Measurements from ENCODE around the gene CLEC2L.

The CLEC2L gene

DNA sequence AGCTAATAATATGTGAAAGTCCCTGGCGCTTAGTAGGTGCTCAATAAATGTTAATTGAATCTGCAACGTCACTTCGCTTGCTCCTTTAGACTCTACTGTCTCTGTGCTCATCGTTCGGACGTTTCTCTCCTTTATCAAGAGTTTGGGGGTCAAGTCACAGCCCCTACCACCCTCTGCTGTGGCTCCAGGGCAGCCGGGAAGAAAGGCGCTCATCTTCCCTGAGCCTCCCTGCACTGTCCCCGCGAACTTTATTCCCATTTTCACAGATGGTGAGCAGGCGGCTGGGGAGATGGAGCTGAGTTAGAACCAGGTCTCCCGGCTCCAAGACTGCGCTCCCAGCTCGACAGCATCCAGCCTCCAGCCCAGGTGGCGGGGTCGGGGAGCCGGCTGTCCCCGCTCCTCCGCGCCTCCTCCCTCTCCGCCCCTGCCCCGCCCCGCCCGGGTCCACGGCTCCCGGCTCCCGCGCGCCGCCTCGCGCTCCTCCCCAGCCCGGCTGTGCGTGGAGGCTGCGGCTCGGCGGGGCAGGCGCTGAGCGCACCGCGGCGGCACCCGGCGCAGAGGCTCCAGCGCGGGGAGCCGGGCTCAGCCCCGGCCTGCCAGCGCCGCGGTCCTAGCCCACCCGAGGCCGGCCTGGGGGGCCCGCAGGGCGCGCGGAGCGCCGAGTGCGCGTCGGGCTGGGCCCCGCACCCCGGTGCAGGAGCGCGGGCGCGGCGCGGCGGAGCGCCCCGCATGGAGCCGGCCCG is at the start of gene CLEC2L:
TSS of gene CLEC2L (plus strand) at position 487 of the 743 bp plus-strand sequence. CDS start at position 730, 243 bp downstream.
- no peak for DNase-seq (ENCODE audit: low read depth in 2 of 2)

- no peak for DNase-seq (ENCODE audit: low read depth in 2 of 2)
Measured at GRCh38 chr7:139476139-139476538, 47.3 kb upstream of the CLEC2L start.

DNA sequence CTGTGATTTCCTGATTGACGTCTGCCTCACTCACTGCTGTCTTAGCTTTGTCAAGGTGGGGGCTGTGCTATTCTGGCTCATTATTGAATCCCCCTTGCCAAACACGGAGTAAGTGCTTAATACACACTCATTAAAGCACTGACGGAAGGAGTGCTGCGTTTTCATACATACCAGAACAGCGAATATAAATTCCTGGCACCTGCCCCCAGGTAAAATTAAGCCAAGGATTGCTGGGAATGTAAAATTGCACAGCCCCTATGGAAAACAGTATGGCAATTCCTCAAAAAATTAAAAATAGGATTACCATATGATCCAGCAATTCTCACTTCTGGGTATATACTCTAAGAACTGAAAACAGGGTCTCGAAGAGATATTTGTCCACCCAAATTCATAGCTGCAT is 46.6 kb upstream of the CLEC2L start:
- DNase-seq (ENCODE audit: low read depth in 2 of 2), result no peak

GRCh38 chr7:139479620-139480019 is 43.9 kb upstream of the CLEC2L start:
- no peak for DNase-seq (ENCODE audit: low read depth in 2 of 2)

- no peak for DNase-seq (ENCODE audit: low read depth in 2 of 2)
Measured at GRCh38 chr7:139481364-139481763, 42.1 kb upstream of the CLEC2L start.

GRCh38 chr7:139482122-139482521 is 41.4 kb upstream of the CLEC2L start:
- no peak for DNase-seq (ENCODE audit: low read depth in 2 of 2)

DNA sequence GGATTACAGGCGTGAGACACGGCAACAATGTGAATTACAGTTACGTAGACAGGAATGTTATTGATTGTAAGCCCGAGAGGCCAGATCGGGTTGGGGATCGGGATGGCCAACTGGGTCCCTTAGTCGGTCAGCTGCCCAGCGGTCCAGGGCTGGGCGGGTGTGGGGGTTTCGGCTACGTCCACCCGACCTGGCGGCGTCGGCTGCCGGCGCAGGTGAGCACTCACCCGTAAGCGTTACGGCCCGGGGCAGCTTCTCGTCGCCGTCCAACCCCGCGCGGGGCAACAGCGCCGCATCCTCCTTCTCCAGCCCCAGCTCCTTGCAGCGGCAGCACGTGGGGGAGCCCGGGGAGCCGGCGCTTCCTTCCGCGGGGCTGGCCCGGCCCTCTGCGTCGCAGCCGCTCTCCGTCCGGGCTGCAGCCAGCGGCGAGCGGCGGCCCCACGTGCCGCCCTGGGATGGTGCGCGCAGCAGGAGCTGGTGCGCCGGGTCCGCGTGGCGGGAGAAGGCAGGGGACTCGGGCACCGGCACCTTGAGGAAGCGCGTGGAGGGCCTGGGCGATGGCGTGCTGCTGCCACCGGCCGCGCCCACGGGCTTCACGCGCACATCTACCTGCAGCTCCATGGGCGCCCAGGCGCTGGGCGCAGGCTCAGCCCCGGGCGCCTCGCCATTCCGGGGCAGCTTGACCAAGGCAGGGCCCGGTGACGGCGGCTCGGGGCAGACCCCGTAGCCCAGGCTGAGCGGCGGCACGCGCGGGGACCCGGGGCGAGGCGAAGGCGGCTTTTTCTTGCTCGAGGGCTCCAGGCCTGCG is 40.6 kb upstream of the CLEC2L start:
- no peak for DNase-seq (ENCODE audit: low read depth in 2 of 2)

- DNase-seq (ENCODE audit: low read depth in 2 of 2), result no peak
Measured at GRCh38 chr7:139487366-139488080, 36.0 kb upstream of the CLEC2L start.

GRCh38 chr7:139488810-139489209 is 34.7 kb upstream of the CLEC2L start:
- no peak for DNase-seq (ENCODE audit: low read depth in 2 of 2)

- no peak for DNase-seq (ENCODE audit: low read depth in 2 of 2)
Measured at GRCh38 chr7:139490130-139490529, 33.4 kb upstream of the CLEC2L start.

- DNase-seq (ENCODE audit: low read depth in 2 of 2), result no peak
Measured at GRCh38 chr7:139492293-139492692, 31.2 kb upstream of the CLEC2L start.

DNA sequence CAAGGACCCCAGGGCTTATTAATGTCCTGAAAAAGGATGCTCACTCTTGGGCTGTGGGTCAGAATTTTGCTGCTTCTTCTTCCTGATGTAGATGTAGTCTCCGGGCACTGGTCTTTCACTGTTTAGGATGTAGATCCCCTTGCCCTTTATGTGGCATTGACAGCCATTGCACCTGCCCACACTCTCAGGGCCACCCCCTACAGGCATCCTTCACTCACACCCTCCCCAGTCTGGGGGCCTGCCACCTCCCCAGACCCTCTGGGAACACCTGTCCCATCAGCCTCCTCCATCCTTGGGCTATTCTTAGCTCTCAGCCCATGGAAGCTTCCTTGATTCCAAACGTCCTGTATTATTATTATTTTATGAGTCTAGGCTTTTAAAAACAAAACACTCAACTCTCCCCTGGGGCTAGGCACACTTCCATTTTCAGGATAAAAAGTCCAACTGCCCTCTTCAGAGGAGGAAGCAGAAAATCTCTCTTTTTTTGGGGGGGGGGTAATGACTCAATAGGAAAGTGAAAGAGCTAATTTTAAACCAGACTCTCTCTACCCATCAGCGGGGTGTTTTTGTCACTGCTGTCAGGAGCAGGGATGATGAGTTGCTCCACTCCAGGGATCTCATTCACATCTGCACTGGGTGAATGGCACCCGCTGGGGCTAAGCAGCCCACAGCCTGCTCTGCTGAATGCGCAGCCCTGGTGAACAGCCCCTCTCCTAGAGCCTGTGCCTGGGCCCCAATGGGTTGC is 28.5 kb upstream of the CLEC2L start:
- DNase-seq (ENCODE audit: low read depth in 2 of 2), result no peak

GRCh38 chr7:139495580-139496125 is 27.8 kb upstream of the CLEC2L start:
- no peak for DNase-seq (ENCODE audit: low read depth in 2 of 2)

GRCh38 chr7:139496528-139496927 is 27.0 kb upstream of the CLEC2L start:
- DNase-seq (ENCODE audit: low read depth in 2 of 2), result no peak

DNA sequence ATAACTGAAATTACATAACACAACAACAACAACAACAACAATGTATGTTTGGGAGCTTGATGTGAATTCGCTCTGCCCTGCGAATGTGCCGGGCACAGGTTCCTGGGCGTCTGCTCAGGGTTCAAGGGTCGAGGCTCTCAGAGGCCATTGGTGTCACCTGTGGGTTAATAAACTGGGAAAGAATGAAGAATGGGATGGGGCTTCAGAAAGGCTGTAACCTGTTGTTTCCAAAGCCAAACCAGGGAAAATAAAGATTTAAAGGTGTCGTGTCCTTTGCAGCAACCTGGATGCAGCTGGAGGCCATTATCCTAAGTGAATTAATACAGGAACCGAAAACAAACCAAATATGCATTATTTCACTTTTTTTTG is 22.7 kb upstream of the CLEC2L start:
- no peak for DNase-seq (ENCODE audit: low read depth in 2 of 2)

GRCh38 chr7:139502226-139502625 is 21.3 kb upstream of the CLEC2L start:
- no peak for DNase-seq (ENCODE audit: low read depth in 2 of 2)

DNA sequence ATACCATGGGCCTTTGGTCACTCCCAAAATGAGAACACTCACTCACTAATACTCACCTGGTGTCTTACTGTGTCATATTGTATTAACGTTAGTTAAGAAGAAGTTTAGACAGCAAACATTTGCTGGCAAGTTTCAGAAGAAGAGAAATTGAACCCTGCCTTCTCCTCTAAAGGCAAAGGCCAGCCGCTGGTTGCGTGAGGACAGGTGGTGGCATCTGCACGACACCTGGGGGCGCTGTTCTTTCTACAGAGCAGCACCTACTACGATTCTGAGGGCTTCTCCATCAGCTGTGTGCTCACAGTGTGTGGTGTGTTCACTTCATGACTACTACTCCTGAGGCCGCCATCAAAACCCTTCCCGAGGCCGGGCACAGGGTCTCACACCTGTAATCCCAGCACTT is 17.9 kb upstream of the CLEC2L start:
- no peak for DNase-seq (ENCODE audit: low read depth in 2 of 2)

DNA sequence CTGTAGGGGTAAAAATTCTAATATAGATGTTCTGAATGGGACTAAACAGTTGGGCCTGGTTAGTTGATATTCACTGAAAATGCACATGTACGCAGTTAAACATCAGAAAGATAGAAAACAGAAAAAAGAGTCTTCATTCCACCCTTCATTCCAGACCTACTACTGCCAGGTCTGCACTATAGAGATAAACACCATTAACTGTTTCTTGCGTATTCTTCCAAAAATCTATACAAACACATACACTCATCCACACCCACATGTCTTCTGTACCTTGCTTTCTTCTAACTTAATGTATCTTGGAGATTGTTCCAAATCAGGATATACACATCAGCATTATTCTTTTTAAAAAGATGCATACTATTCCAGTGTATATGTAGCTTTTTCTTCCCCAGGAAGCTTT is 13.9 kb upstream of the CLEC2L start:
- no peak for DNase-seq (ENCODE audit: low read depth in 2 of 2)

DNA sequence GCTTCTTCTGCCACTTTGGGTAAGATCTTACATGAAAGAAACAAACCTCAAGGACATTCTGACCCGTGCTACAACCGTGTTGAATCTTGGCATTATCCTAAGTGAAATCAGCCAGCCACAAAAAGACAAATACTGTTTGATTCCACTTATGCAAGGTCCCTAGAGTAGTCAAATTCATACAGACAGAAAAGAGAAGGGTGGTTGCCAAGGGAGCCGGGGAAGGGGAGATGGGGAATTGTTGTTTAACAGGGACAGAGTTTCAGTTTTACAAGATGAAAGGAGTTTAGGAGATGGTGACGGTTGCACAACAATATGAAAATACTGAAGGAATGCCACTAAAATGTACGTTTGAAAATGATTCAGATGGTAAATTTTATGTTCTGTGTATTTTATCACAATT is 12.2 kb upstream of the CLEC2L start:
- no peak for DNase-seq (ENCODE audit: low read depth in 2 of 2)

GRCh38 chr7:139515266-139515665 is 8.2 kb upstream of the CLEC2L start:
- no peak for DNase-seq (ENCODE audit: low read depth in 2 of 2)

GRCh38 chr7:139521439-139521838 is 2.0 kb upstream of the CLEC2L start:
- DNase-seq (ENCODE audit: low read depth in 2 of 2), result no peak

DNA sequence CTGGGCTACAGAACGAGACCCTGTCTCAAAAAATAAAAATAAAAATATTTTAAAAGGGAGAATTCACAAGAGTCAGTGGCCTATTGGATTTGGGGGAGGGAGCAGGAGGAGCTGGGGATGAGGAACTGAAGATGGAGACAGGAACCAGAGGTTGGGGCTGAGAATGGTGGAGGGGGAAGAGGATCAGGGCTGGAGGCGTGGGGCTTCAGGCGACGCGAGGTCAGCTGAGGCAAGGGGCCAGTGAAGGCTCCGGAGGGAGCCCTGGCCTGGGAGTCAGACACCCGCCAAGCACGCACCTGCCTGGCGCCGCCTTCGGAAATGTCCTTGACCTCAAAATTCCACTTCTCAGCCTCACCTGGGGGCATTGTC is 671 bp upstream of the CLEC2L start:
- DNase-seq (ENCODE audit: low read depth in 2 of 2), result no peak
